Activated CD4-positive, CD25-positive, alpha-beta regulatory T cell (primary cell): ENCODE data around the gene ITGBL1.

ENCODE experiments used
- DNase-seq, 4 experiments: peaks; one replicate each; lab custom pipeline; 2025; lab: John Stamatoyannopoulos, UW

ITGBL1 gene, protein sequence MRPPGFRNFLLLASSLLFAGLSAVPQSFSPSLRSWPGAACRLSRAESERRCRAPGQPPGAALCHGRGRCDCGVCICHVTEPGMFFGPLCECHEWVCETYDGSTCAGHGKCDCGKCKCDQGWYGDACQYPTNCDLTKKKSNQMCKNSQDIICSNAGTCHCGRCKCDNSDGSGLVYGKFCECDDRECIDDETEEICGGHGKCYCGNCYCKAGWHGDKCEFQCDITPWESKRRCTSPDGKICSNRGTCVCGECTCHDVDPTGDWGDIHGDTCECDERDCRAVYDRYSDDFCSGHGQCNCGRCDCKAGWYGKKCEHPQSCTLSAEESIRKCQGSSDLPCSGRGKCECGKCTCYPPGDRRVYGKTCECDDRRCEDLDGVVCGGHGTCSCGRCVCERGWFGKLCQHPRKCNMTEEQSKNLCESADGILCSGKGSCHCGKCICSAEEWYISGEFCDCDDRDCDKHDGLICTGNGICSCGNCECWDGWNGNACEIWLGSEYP

DNA sequence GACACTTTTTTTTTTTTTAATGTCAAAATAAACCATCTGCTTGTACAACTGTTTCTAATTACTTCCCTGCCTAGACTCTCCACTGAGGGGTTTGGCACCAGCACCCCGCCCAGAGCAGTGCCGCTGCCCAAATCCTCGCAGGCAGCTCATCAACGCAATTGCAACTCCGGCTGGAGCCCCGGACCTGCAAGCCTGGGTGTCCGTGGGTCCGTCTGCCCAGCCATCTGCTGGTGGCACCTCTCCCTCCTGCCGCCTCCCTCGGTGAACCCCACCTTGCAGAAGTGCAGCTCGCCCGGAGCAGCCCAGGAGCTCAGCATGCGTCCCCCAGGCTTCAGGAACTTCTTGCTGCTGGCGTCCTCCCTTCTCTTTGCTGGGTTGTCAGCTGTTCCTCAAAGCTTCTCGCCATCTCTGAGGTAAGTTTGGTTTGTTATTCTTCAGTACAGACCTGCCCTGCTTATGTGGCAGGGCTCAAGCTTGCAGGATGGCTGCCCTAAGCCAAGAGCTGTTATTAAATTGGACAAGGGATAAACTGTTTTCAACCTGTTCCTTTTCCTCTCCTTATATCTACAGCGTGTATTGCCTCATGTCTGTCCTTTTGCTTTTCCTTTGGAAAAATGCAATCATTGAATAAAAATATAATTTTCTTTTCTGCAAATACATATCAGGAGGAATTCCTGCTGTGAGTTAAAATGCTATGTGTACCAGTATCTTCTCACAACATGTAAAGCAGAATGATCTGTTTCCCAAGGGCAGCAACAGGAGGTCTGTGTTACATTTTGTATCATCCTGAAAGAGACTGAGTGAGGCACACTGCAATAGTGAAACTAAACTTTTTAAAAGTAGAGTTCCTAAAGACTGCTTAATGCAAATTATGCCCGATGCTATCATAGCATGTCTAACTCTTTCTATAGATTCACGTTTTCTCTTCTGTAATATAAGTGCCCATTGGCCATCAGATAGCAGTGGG, at the start of gene ITGBL1:
TSS of gene ITGBL1 (plus strand) at position 157 of the 967 bp plus-strand sequence. CDS start at position 316, 159 bp downstream.
- no peak for DNase-seq

DNA sequence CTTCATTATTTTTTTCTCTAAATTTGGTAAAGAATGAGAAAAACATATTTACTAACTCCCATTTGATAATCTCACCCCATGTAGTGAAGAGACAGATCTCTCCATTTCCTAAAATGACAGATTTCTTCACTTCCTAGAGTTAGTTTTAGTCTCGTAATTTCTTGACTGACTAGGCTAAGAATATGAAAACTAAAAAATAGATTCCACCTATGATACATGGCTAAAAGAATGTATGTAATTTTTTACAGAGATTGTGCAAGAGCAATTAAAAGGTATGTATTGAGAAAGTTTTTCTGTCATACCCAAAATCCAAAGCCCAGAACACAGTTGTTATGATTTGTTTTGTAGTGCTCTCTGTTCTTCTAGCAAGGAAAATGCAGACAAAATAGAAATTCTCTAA, 45.7 kb upstream of the ITGBL1 start:
- no peak for DNase-seq

DNA sequence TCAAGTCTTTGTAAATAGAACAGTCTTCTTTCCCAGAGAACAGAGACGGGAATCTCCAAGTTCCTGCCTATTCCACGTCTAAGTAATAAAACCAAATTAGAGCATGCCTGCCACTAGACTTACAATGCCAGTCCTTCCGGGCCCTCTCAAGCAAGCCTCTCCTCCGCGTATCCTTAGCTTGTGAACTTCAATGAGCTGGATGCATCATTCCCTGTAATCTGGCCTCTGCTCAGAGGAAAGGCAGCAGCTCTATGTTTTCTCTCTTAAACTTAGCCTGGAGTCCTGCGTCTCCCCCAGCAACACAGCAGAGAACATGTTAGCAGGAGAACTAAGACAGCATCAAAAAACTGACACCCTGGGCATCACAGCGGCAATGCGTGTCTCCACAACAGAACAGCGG, 44.3 kb upstream of the ITGBL1 start:
- DNase-seq: no peak

DNA sequence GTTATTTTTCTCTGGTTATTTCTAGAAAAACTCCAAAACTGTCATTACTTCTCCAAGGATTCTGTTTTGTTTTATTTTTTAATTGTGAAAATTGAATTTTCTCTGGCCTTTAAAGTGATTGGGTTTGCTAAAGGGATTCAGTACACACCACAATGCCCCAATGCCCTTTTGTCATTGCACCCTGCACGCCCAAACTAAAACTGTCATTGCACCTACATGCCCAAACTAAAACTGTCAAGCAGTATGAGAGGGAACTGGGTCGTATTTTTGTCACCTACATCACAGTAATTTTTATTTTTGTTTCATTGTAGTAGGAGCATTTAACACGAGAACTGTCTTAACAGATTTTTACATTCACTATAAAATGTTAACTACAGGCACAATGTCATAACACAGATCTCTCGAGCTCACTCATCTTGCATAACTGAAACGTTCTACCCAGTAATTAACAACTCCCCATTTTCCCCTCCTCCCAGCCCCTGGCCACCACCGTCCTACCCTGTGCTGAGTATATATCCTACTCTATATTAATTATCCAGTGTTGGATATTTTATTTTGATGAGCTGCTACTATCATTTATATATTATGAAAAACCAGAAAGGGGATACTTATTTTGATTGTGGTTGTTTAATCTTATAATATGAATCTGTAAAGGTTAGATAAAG, 43.4 kb upstream of the ITGBL1 start:
- DNase-seq: no peak

DNA sequence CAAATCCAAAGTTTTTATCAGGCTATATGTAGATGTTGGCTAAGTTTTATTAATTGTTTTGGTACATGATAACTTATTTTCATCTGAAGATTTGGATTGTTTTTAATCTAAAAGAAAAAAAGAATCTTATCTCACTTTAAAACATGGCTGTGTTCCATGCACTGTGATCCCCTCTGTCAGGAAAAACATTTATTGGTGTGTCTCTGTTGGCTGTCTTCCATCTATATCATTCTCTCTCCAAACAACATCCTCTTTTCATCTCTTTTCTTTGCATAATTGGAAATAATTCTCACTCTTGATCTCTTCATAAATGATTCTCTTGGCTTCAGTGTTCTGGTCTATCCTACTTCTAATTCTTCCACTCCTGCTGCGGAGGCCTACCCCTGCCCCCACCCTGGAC, 40.4 kb upstream of the ITGBL1 start:
- no peak for DNase-seq

DNA sequence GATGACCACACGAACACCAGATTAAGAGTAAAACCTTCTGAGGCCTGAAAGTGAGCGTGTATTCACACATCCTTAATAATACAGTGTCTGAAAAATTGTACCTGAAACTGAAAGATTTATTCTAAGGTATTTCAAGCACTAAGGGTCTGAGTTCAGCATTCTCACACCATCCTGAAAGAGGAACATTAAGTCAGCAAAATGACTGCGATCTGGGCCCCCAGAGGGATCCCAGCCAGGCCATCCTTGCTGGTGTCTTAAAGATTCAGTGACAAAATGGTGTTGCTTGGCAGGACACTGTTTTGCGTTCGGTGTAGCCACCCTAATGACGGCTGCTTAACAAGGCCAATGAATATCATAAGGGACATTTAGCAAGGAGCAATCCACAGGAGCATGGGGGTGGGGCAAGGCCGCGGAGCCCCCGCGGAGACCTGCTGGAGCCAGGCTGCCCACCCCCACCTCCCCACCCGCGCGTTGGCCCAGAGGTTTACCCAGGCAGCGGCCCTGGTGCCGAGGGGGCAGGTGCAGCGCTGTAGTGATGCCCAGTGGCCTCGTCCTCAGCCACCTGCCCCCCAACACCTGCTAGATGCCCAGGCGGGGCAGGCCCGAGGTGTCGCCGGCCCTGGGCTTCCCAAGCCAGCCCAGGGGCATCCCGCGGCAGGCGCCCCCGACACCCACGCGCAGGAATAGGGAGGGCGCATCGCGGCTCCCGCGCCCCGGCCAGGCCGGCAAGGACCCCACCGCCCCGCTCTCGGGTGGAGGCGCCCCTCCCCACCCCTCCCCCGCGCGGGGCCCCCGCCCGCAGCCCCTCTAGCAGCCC, 36.9 kb upstream of the ITGBL1 start:
- no peak for DNase-seq

DNA sequence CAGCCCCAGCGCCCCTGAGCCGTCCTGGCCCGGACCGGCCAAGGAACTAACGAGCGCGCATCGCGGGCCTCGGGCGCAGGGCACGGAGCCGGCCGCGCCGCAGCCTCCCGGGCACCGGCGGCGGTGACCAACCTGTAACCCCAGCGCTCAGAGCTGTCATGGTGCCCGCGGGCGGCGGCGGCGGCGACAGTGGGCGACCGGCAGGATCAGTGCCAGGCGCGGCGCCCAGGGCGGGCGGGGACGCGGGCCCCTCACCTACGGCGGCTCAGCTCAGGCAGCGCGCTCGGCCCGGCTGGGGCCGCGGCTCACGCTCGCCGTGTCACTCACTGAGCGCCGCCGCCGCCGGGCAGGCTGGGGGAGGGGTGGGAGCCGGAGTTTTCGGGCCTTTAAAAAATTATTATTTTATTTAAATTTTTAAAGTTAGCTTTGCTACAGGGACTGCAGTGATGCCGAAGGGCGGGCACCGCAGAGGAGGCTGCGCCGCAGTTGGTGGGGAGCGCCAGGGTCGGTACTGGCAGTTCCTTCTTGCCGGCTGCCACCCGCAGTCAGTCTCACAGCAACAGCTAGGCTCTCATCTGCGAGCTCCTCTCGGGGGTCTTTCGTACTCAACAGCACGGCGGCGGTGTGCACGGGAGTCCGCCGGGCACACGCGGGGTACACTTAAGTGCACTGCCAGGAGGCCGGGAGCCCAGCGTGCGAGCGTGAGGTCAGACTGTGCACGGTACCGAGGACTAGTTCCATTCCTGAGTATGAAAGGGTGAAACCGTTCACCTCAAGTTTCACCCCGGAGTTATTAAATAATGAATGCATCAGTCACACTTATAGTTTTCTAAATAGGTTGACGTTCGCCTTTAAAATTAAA, 36.1 kb upstream of the ITGBL1 start, which contains the start of gene NALCN:
TSS of gene NALCN (minus strand) at position 328 of the 862 bp plus-strand sequence. CDS start 17,382 bp downstream, outside the sequence.
- no peak for DNase-seq

DNA sequence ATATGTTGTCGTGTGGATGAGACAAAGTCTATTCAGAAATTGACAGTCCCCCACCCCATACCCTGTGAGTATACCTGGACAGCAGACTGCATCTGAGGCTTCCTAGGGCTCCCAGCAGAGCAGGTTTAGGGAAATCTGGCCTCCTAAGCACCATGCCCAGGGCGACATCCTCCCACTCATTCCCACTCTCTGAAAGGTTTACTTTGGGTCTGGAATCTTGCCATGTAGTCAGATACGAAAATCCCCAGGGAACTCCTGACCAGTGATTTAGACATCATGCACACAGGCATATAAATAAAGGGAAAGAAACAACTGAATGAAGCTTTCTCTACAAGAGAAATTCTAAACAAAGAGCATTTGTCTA, 35.5 kb upstream of the ITGBL1 start:
- DNase-seq: no peak

DNA sequence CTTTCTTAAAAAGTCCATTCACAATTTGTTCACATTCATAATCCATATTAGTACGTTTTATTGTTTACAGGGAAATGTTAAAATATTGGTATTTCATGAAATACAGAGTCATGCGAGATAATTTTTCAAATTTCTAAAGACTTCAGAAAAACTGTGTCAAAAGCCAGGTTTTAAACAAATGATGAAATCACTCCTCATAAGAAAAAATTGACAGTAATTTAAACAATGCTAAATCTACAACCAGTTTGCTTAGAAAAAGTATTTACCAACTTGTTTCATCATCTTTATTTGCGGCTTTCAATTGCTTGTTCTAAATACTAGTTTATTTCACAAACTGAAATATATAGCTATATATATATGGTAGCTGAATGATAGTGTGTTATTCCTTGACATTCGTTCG, 35.0 kb upstream of the ITGBL1 start:
- no peak for DNase-seq

DNA sequence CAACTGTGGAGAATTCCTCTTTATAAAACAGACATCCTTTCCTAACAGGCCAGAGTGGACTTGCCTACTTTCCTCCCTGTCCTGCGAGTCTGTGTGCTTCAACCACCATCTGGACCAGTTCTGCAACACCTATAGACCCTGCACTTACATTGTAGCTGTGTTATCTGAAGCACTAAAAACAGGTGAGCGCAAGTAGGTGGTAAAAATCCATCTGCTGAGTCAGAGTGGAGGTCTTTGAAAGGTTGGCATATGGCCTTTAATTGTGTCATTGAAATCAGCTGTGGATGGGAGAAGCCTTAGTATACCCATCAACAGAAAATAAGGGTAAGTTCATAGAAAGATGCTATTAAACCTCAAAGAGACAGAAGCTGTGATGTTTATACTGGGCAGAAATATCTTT, 28.6 kb upstream of the ITGBL1 start:
- no peak for DNase-seq

DNA sequence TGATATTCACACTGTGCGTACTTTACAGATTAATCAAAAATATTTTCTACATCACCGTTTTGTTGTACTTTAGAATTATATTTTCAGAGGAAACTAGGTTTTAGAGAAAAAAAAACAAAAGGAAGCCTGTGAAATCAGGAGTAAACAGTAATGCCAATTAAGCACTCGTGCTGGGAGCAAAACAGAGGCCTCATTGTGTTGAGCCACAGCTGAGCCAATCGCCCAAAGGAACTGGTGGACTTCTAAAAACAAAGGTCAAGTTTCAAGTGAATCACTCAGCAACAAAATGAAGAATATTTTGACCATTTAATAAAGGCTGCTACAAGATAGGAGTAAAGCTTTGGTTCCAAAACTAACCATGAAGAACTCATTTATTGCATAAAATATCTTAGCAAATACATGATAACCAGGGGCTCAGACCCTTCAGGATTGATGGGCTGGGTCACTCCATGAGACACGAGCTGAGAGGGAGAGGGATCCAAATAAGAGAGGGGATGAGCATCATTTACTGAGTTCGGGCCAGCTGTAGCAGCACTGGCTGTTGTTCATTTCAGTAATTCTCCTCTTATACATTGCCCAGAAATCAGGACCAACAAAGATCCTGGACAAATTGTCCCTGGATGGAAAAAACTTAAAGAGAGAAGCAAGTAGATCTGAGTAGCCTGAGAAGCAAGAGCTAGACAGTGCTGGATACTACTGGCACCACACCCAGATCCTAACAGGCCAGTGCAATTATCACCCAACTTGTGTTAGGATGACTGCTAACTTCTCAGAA, 27.9 kb upstream of the ITGBL1 start:
- no peak for DNase-seq

DNA sequence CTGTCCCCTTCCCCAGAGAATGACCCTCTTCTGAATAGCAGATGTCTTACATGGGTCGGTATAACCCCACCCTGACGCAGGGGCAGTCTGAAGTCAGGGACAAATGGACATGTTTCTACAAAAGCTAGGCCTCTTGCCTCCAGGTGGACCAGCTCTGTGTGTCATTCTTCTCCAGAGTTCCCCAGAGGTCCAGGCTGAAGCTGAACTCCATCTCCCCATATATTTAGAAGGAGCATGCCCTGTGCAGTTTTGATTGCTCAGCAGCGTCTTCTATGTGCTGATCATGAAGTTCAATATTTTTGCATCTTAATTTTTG, 27.4 kb upstream of the ITGBL1 start:
- DNase-seq: no peak

DNA sequence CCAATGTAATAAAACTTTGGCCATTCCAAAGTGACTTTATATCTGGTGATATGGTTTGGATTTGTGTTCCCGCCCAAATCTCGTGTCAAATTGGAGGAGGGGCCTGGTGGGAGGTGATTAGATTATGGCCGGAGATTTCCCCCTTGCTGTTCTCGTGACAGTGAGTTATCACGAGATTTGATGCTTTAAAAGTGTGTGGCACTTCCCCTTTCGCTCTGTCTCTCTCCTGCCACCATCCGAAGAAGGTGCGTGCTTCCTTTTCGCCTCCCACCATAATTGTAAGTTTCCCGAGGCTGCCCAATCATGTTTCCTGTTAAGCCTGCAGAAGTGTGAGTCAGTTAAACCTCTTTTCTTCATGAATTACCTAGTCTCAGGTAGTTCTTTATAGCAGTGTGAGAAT, 26.9 kb upstream of the ITGBL1 start:
- DNase-seq: no peak

DNA sequence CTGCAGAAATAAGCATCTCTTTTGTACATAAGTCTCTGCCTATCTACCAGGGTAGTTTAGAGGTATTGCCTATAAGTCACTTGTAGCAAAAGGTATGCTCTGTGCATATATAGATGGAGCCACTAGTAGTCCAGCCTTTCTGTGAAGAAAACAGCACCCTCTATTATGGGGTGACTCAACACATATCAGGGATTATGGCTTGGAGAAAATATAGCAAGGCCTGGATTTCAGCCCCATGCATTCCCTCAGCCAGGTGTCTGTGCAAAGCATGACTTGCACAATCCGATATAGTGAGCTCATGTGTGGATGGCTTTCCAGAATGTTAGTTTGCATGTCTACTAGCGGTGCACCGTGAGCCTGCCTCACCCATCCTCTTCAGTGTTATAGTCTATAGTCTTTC, 22.7 kb upstream of the ITGBL1 start:
- no peak for DNase-seq

DNA sequence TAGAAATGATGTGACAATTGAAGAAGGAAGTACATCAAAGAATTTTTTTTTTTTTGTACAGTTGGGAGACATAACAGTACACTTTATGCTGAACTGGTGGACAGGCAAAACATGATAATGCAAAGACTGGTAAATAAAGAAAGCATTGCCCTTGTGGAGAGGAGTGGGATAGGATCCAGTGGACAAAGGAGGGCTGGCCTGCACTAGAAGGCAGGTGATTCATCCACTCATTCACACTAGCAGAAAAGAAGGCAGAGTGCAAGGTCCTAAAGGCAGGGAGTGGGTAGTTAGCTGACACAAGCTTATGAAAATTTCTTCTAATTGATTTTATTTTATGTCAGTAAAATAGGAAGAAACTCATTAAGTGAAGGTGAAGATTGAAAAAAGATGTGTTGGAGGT, 18.6 kb upstream of the ITGBL1 start:
- no peak for DNase-seq

DNA sequence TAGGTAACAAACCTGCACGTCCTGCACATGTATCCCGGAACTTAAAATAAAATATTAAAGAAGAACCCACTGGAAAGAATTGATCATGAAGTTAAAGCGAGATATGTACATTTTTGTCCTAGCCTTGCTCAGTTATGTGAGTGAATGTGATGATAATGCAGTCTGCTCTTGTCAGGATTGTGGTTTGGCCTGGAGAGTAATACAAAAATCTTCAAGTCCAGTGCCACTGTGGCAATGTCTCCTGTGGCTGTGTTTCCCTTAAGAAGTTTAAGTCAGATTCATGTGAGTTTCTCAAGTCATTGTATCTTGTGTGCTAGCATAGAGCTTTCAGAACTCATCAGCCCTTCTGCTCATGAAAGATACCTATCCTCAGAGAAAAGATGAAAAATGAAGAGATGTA, 18.0 kb upstream of the ITGBL1 start:
- no peak for DNase-seq

DNA sequence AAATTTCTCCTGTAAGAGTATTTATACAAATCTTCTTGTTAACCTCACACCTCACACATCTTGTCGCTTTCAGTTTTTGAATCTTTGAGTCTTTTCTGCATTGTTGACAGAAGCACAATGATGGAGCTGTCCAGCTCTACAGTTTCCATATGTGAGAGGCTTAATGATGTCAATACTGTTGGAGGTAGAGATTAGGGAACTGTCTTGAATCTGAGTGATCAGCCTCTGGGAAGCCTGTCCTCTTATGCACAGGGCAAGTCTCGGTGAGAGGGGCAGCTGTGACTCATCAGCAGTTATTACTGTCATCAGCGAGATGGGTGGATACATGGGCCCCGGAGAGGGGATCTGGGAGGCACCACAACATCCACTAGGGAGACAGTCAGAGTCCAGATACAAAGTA, 4.6 kb upstream of the ITGBL1 start:
- DNase-seq: no peak

DNA sequence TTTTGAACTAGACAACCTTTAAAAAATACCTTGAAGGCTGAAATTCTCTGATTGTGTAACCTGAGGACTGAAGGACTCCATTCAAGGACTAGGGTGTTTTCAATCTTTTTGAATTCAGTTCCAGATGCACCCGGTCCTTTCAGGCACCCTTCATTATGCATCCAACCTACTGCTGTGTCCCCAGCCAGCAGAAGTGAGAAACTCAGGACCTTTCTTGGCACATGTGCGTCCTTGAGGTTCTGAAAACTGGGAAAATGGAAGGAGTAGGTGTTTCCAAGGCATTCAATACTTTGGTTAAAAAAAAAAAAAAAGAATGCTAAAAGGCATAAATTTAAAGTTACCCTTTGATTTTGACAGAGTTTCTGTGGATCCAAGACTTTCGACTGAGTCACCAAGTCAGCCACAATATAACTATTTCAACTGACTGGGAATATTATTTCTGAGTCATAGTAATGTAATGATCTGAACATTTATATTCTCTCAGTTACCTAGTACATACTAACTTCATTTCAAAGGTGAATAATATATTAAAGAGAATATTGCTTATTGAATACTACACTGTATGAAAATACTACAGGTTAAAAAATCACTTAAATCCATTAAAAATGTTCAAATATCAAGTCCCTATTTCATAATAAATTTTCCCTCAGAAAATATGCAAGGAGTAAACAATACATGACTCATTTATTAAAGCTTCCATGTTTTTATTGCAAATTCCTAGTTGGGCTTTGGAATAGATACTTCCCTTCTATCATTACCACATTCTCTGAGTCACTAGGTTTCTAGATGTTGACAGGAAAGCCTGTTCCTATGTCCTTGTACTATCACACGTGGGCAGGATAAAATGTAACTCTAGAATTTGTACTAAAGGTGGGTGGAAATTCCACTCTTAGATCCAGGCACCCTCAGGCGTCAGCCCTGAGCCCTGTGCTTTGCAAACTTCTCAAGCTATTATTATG, 2.4 kb upstream of the ITGBL1 start:
- no peak for DNase-seq

DNA sequence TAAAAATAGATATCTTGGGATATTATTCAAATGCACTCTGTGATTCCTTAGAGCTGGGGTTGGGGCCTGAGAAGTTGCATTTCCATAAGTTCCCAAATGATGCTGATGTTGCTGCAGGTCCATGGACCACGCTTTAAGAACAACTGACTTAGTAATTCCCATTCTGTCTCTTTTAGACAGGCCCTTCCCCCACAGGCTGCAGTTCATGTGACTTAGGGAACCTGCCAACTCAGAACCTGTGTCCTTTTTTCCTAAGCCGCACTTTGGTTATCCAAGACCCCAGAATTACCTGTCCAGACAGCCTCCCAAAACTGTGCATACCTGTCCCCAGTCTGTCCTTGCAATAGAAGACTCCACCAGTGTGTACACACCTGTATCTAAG, 1.7 kb upstream of the ITGBL1 start:
- DNase-seq: no peak
